Measurements from ENCODE around the gene PCYT2. TPM values are rescaled to one million over a fixed set of nuclear protein-coding genes. Genes with fewer than 3 reads are reported as not detected.

Gene PCYT2
- total RNA-seq, 1 donor = 67.0 TPM

GRCh38 chr17:81925860-81926450, 14.8 kb upstream of the PCYT2 start:
- H3K36me3 ChIP-seq (ENCODE audit: insufficient read depth, low read length) = peaks cover 13% of the 10 kb centered on the region
- no peak for DNase-seq (ENCODE audit: insufficient read length, low spot score, missing footprints)
- TF ChIP-seq CTCF (IDR thresholded peaks at IDR 0.05; ENCODE audit: extremely low read depth, low read depth, low read length) = no peak
- H2AFZ ChIP-seq (ENCODE audit: low read length) = no peak overlapping the region
- peak overlapping the region; percentile 73 for H3K4me2 ChIP-seq (ENCODE audit: insufficient read depth, low read length)
- H3K27ac ChIP-seq (ENCODE audit: low read depth, low read length) = peak overlapping the region; percentile 89
- H3K9me3 ChIP-seq (ENCODE audit: low read depth, low read length) = no peaks in the 10 kb centered on the region
- peaks cover 29% of the 10 kb centered on the region for H4K20me1 ChIP-seq (ENCODE audit: insufficient read depth, low read length)
- H3K4me1 ChIP-seq (ENCODE audit: insufficient read depth, low read length) = peaks cover 23% of the 10 kb centered on the region
- no peaks in the 10 kb centered on the region for H3K27me3 ChIP-seq (ENCODE audit: insufficient read depth, low read length)
- H3K79me2 ChIP-seq (ENCODE audit: insufficient read depth, low read length) = peaks cover 60% of the 10 kb centered on the region
- H3K4me3 ChIP-seq (ENCODE audit: insufficient read depth, low read length) = peak overlapping the region; percentile 89

- no peak overlapping the region for H2AFZ ChIP-seq (ENCODE audit: low read length)
- peaks cover 23% of the 10 kb centered on the region for H3K36me3 ChIP-seq (ENCODE audit: insufficient read depth, low read length)
- H3K27ac ChIP-seq (ENCODE audit: low read depth, low read length) = peak overlapping the region; percentile 80
- H3K27me3 ChIP-seq (ENCODE audit: insufficient read depth, low read length) = no peaks in the 10 kb centered on the region
- peaks cover 23% of the 10 kb centered on the region for H3K4me1 ChIP-seq (ENCODE audit: insufficient read depth, low read length)
- no peak for TF ChIP-seq CTCF (IDR thresholded peaks at IDR 0.05; ENCODE audit: extremely low read depth, low read depth, low read length)
- no peak overlapping the region for H3K4me3 ChIP-seq (ENCODE audit: insufficient read depth, low read length)
- no peak overlapping the region for H3K4me2 ChIP-seq (ENCODE audit: insufficient read depth, low read length)
- no peaks in the 10 kb centered on the region for H3K9me3 ChIP-seq (ENCODE audit: low read depth, low read length)
- peaks cover 71% of the 10 kb centered on the region for H3K79me2 ChIP-seq (ENCODE audit: insufficient read depth, low read length)
- H4K20me1 ChIP-seq (ENCODE audit: insufficient read depth, low read length) = peaks cover 40% of the 10 kb centered on the region
- no peak for DNase-seq (ENCODE audit: insufficient read length, low spot score, missing footprints)
Measured at GRCh38 chr17:81924557-81925532, 13.6 kb upstream of the PCYT2 start.

DNA sequence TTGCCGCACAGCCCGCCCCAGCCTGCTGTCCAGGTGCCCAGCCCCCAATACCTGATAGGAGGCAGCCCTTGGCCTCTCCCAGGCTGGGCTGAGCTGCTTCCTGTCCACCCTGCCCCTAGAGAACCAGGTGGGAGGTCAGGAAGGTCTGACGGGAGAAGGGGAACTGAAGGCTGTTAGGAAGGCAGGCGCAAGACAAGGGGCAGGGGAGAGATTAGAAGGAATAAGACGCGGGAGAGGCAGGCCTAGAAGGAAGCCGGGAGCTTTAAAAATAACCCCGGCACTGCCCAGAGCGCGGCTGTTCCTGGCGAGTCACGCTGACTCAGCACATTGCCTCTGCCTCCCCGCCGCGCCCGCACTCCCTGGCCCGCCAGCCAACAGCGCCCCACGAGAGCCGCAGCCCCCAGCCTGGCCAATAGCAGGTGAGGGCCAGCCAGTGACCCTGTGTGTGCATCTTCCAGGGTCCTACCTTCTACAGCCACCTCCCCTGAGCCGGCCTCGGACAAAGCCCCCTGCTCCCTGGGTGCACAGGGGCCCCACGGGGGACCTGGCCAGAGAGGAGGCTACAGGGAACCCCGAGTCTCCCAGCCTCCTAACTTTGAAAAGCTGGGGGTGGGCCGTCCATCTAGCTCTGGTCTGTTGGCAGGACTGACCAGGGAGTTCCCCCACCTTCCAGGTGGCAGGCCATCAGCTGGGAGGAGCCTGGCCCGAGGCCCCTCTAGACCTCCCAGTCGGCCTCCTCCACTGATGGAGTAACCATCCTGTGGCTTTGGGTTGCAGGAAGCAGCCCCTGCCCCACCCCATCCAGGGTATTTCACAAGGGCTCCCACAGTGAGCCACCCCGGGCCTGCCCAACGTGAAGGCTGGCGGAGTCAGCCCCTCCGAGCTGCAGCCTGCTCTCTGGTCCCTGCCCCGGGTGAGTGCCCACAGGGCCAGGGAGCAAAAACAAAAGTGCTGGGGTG, 12.4 kb upstream of the PCYT2 start:
- DNase-seq (ENCODE audit: insufficient read length, low spot score, missing footprints) = peak; percentile 100
- peaks cover 35% of the 10 kb centered on the region for H3K36me3 ChIP-seq (ENCODE audit: insufficient read depth, low read length)
- H3K79me2 ChIP-seq (ENCODE audit: insufficient read depth, low read length) = peaks cover 83% of the 10 kb centered on the region
- H3K27ac ChIP-seq (ENCODE audit: low read depth, low read length) = peak overlapping the region; percentile 80
- H3K27me3 ChIP-seq (ENCODE audit: insufficient read depth, low read length) = no peaks in the 10 kb centered on the region
- peaks cover 21% of the 10 kb centered on the region for H3K4me1 ChIP-seq (ENCODE audit: insufficient read depth, low read length)
- H3K4me2 ChIP-seq (ENCODE audit: insufficient read depth, low read length) = peak overlapping the region; percentile 83
- H3K9me3 ChIP-seq (ENCODE audit: low read depth, low read length) = no peaks in the 10 kb centered on the region
- H4K20me1 ChIP-seq (ENCODE audit: insufficient read depth, low read length) = peaks cover 52% of the 10 kb centered on the region
- H3K4me3 ChIP-seq (ENCODE audit: insufficient read depth, low read length) = peak overlapping the region; percentile 64
- TF ChIP-seq CTCF (IDR thresholded peaks at IDR 0.05; ENCODE audit: extremely low read depth, low read depth, low read length) = no peak
- H2AFZ ChIP-seq (ENCODE audit: low read length) = no peak overlapping the region

Measured in osteoblast (primary cell).